ENCODE data around the gene IL4I1. TPM values are rescaled to one million over a fixed set of nuclear protein-coding genes. Genes with fewer than 3 reads are reported as not detected.

The IL4I1 gene
- total and polyA plus RNA-seq, 2 experiments from 2014 or later = 0.66 TPM; not detected in 1

DNA sequence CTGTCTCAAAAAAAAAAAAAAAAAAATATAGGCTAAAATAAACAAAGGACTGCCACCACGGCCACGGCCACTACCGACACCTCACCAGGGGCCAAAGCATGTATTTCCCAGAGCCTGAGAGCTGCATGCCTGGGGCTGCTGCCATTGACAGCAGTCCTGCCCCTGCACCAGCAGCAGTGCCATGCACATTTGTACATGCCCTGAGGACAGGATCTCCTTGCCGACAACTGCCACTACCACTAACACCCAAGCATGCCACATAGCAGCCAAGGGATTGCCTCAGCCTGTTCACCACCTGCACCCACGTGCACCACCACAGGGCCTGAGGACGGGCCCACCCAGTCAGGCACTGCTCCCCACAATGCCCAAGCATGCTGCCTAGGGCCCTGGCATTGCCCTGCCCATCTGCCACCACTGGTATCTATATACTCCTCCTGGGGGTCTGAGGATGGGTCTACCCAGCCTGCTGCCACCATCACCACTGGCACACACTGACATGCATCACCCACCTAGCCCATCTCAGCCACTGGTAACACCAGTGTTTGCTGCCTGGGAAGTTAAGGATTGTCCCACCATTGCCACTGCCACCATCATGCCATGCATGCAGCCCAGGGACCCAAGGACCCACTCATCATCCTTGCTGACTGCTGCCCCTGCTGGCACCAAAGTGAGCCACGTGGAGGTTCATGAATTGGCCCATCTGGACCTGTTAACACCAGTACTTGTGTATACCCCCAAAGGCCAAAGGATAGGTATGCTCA lies 43.2 kb upstream of the IL4I1 start:
- no peaks in the 10 kb centered on the region for H3K79me2 ChIP-seq (ENCODE audit: insufficient read depth)
- H3K4me2 ChIP-seq (ENCODE audit: unreplicated experiment) = no peak overlapping the region
- H3K4me3 ChIP-seq = no peak overlapping the region
- DNase-seq = no peak
- 0 out of 2 replicates have a peak, but pooled peaks cover 10% of the 10 kb centered on the region for H3K27me3 ChIP-seq (replicated peaks; ENCODE audit: insufficient read depth)
- WGBS, 2 experiments (ENCODE audit: low coverage in 1 of 2, low lambda C conversion rate in 2 of 2, missing lambda C conversion rate in 2 of 2) = 48 to 58% methylated on average over 7 of the region's 7 CpGs
- no peaks in the 10 kb centered on the region for H3K36me3 ChIP-seq (ENCODE audit: low read depth)
- in situ Hi-C loops (cut with MboI) = loop anchor here (25.0 kb wide), 1 partner anchor 197 kb away; no protein-coding TSS in a partner anchor
- no peaks in the 10 kb centered on the region for H4K20me1 ChIP-seq (ENCODE audit: insufficient read depth)
- H3K4me1 ChIP-seq (ENCODE audit: insufficient read depth) = no peaks in the 10 kb centered on the region
- no peak overlapping the region for H2AFZ ChIP-seq
- no peaks in the 10 kb centered on the region for H3F3A ChIP-seq (ENCODE audit: insufficient read depth)
- H3K9me3 ChIP-seq (ENCODE audit: low read depth) = no peaks in the 10 kb centered on the region
- TF ChIP-seq EZH2 (IDR thresholded peaks at IDR 0.05; ENCODE audit: insufficient read depth, poor library complexity, severe bottlenecking) (no peak), EZH2phosphoT487 (IDR thresholded peaks at IDR 0.05; ENCODE audit: insufficient read depth, low read depth) (no peak)
- no peak overlapping the region for H3K9ac ChIP-seq
- no peaks in the 10 kb centered on the region for H3K9me2 ChIP-seq (ENCODE audit: insufficient read depth)
- H3K27ac ChIP-seq = no peak overlapping the region

DNA sequence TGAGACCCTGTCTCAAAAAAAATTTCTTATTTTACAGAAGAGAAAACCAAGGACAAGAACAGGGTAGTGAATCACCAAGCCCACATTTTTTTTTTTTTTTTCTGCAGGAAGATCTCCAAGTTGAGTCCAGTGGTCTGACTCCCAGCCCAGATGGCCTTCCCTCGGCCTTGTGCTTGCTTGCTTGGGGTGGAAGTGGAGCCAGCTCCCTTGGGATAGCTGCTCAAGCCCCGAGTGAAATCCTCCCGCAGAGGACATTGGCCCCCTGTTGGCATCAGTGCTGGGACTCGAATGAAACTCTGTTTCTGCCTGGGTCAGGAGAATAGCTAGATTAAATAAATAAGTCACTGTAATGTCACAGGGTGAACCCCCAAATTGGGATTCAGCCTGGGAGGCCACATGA lies 42.0 kb upstream of the IL4I1 start:
- no peaks in the 10 kb centered on the region for H3K4me1 ChIP-seq (ENCODE audit: insufficient read depth)
- no peaks in the 10 kb centered on the region for H3K36me3 ChIP-seq (ENCODE audit: low read depth)
- DNase-seq = no peak
- no peaks in the 10 kb centered on the region for H3K9me3 ChIP-seq (ENCODE audit: low read depth)
- no peak overlapping the region for H3K4me2 ChIP-seq (ENCODE audit: unreplicated experiment)
- 66 to 67% methylated on average over 4 of the region's 4 CpGs for WGBS, 2 experiments (ENCODE audit: low coverage in 1 of 2, low lambda C conversion rate in 2 of 2, missing lambda C conversion rate in 2 of 2)
- in situ Hi-C loops (cut with MboI) = loop anchor here (25.0 kb wide), 1 partner anchor 199 kb away; no protein-coding TSS in a partner anchor
- H2AFZ ChIP-seq = no peak overlapping the region
- no peaks in the 10 kb centered on the region for H3F3A ChIP-seq (ENCODE audit: insufficient read depth)
- no peaks in the 10 kb centered on the region for H3K9me2 ChIP-seq (ENCODE audit: insufficient read depth)
- no peaks in the 10 kb centered on the region for H4K20me1 ChIP-seq (ENCODE audit: insufficient read depth)
- H3K9ac ChIP-seq = no peak overlapping the region
- TF ChIP-seq EZH2 (IDR thresholded peaks at IDR 0.05; ENCODE audit: insufficient read depth, poor library complexity, severe bottlenecking) = no peak
- TF ChIP-seq EZH2phosphoT487 (IDR thresholded peaks at IDR 0.05; ENCODE audit: insufficient read depth, low read depth) = no peak
- no peak overlapping the region for H3K27ac ChIP-seq
- H3K27me3 ChIP-seq (replicated peaks; ENCODE audit: insufficient read depth) = 0 out of 2 replicates have a peak, but pooled peaks cover 10% of the 10 kb centered on the region
- H3K4me3 ChIP-seq = no peak overlapping the region
- no peaks in the 10 kb centered on the region for H3K79me2 ChIP-seq (ENCODE audit: insufficient read depth)

DNA sequence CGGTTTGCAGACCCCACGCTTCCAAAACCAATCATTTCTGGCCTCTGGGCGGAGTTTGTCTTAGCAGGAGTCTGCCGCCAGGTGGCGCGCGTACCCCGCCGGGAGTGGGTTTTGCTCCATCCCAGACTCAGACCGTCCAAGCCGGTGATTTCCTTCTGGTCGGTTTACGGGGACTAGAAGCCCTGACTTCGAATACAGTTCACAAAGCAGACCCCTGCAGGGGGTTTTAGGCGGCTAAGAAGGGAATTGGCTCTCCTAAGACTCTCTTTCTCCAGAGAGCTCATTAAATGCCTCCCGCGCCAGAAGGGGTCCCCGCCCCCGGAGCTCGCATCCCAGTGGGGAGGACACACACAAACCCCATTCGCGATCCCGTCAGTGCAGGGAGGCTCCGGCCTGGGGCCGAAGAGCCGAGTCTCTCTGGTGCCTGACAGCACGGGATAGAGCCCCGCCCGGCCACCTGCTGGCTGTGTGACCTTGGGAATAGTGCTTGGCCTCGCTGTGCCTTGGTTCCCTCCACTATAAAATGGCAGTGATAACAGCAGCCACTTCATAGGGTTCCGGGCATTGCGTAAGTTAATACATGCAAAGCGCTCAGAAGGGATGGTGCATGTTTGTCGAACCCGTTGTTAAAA lies 41.2 kb upstream of the IL4I1 start:
- in situ Hi-C loops (cut with MboI) = loop anchor here (25.0 kb wide), 1 partner anchor 199 kb away; no protein-coding TSS in a partner anchor
- H3K27ac ChIP-seq = no peak overlapping the region
- H3K79me2 ChIP-seq (ENCODE audit: insufficient read depth) = no peaks in the 10 kb centered on the region
- peak; percentile 81 for DNase-seq
- 18 to 19% methylated on average over 35 of the region's 35 CpGs for WGBS, 2 experiments (ENCODE audit: low coverage in 1 of 2, low lambda C conversion rate in 2 of 2, missing lambda C conversion rate in 2 of 2)
- no peaks in the 10 kb centered on the region for H3K36me3 ChIP-seq (ENCODE audit: low read depth)
- H3K4me3 ChIP-seq = peak overlapping the region; percentile 65
- peak overlapping the region; percentile 79 for H2AFZ ChIP-seq
- no peak overlapping the region for H3K9ac ChIP-seq
- no peaks in the 10 kb centered on the region for H4K20me1 ChIP-seq (ENCODE audit: insufficient read depth)
- H3K9me3 ChIP-seq (ENCODE audit: low read depth) = no peaks in the 10 kb centered on the region
- H3F3A ChIP-seq (ENCODE audit: insufficient read depth) = no peaks in the 10 kb centered on the region
- H3K4me1 ChIP-seq (ENCODE audit: insufficient read depth) = no peaks in the 10 kb centered on the region
- TF ChIP-seq EZH2 (IDR thresholded peaks at IDR 0.05; ENCODE audit: insufficient read depth, poor library complexity, severe bottlenecking) (no peak), EZH2phosphoT487 (IDR thresholded peaks at IDR 0.05; ENCODE audit: insufficient read depth, low read depth) (no peak)
- no peaks in the 10 kb centered on the region for H3K9me2 ChIP-seq (ENCODE audit: insufficient read depth)
- 0 out of 2 replicates have a peak, but pooled peaks cover 2% of the 10 kb centered on the region for H3K27me3 ChIP-seq (replicated peaks; ENCODE audit: insufficient read depth)
- H3K4me2 ChIP-seq (ENCODE audit: unreplicated experiment) = peak overlapping the region; percentile 84

DNA sequence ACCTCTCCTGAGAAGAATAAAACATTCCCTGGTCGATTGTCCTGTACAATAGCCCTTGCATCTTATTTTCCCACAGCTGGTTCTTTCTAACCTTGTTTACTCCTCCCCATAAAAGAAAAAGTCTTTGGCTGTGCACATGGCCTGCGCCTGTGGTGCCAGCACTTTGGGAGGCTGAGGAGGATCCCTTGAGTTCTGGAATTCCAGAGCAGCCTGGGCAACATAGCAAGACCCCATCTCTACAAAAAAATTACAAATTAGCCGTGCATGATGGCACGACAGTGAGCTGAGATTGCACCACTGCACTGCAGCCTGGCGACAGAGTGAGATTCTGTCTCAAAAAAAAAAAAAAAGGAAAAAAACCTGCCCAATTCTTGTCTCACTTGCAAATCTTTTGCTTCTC lies 39.9 kb upstream of the IL4I1 start:
- Histone ChIP-seq H2AFZ (no peak overlapping the region), H3K4me3 (no peak overlapping the region), H3K9ac (no peak overlapping the region), H3K36me3 (ENCODE audit: low read depth) (no peaks in the 10 kb centered on the region), H3F3A (ENCODE audit: insufficient read depth) (no peaks in the 10 kb centered on the region), H3K27ac (no peak overlapping the region), H3K79me2 (ENCODE audit: insufficient read depth) (no peaks in the 10 kb centered on the region), H3K4me2 (ENCODE audit: unreplicated experiment) (no peak overlapping the region), H3K9me2 (ENCODE audit: insufficient read depth) (no peaks in the 10 kb centered on the region), H4K20me1 (ENCODE audit: insufficient read depth) (no peaks in the 10 kb centered on the region), H3K27me3 (replicated peaks; ENCODE audit: insufficient read depth) (no peaks in the 10 kb centered on the region), H3K4me1 (ENCODE audit: insufficient read depth) (no peaks in the 10 kb centered on the region), H3K9me3 (ENCODE audit: low read depth) (no peaks in the 10 kb centered on the region)
- TF ChIP-seq EZH2 (IDR thresholded peaks at IDR 0.05; ENCODE audit: insufficient read depth, poor library complexity, severe bottlenecking) (no peak), EZH2phosphoT487 (IDR thresholded peaks at IDR 0.05; ENCODE audit: insufficient read depth, low read depth) (no peak)
- in situ Hi-C loops (cut with MboI) = loop anchor here (25.0 kb wide), 1 partner anchor 201 kb away; no protein-coding TSS in a partner anchor
- 35 to 40% methylated on average over 5 of the region's 5 CpGs for WGBS, 2 experiments (ENCODE audit: low coverage in 1 of 2, low lambda C conversion rate in 2 of 2, missing lambda C conversion rate in 2 of 2)
- DNase-seq = no peak
